GM06990 (cell line): Measurements from ENCODE around the gene NAIF1.

ENCODE experiments used
- DNase-seq: peaks from one replicate; pipeline ENCODE4 v3.0.0-alpha.2; 2011; ENCODE audit not compliant: insufficient read length; ENCODE audit errors: extremely low read depth
- H3K27me3 ChIP-seq: replicated peaks from 2 replicates; pipeline ENCODE4 v1.6.0; 2011; ENCODE audit warnings: low read length; ENCODE audit not compliant: control insufficient read depth, insufficient read depth
- H3K36me3 ChIP-seq: 2 replicates; pipeline ENCODE4 v1.5.1; 2011; ENCODE audit warnings: low read length; ENCODE audit not compliant: control insufficient read depth, insufficient read depth
- H3K4me3 ChIP-seq: replicated peaks from 2 replicates; pipeline ENCODE4 v1.5.1; 2011; ENCODE audit warnings: low read depth, mild to moderate bottlenecking, control low read depth, low read length
- CTCF ChIP-seq: IDR thresholded peaks from 2 replicates; pipeline ENCODE4 v1.5.1; 2011; ENCODE audit warnings: low read length, control low read depth, mild to moderate bottlenecking, inconsistent platforms; ENCODE audit not compliant: insufficient read depth, poor library complexity, severe bottlenecking

NAIF1 gene

GRCh38 chr9:128021098-128021497 is 46.0 kb downstream of the NAIF1 start:
- Histone ChIP-seq H3K4me3 (no peak overlapping the region), H3K36me3 (no peaks in the 10 kb centered on the region), H3K27me3 (no peaks in the 10 kb centered on the region)
- DNase-seq = no peak
- TF ChIP-seq CTCF = no peak

GRCh38 chr9:128020692-128021091 is 46.4 kb downstream of the NAIF1 start:
- Histone ChIP-seq H3K4me3 (no peak overlapping the region), H3K36me3 (no peaks in the 10 kb centered on the region), H3K27me3 (no peaks in the 10 kb centered on the region)
- DNase-seq = no peak
- peak; percentile 44 for TF ChIP-seq CTCF

GRCh38 chr9:128015696-128016095 is 51.4 kb downstream of the NAIF1 start:
- Histone ChIP-seq H3K27me3 (no peaks in the 10 kb centered on the region), H3K36me3 (no peaks in the 10 kb centered on the region), H3K4me3 (no peak overlapping the region)
- TF ChIP-seq CTCF = no peak
- DNase-seq = no peak
